Endodermal cell (in vitro differentiated cells): ENCODE results near the gene CISD2. TPM values are rescaled to one million over a fixed set of nuclear protein-coding genes. Genes with fewer than 3 reads are reported as not detected.
"Not testable (repeated sequence)": the region's sequence is repeated elsewhere in the genome, so short reads cannot be mapped to it uniquely, and the experiment has no call there.

ENCODE experiments used
- DNase-seq: peaks from one replicate; pipeline ENCODE4 v3.0.0-alpha.2; 2017
- H3K27ac ChIP-seq: 2 replicates; pipeline ENCODE4 v1.5.1; 2013; ENCODE audit warnings: mild to moderate bottlenecking, low read depth, low read length, moderate library complexity
- H3K27me3 ChIP-seq: 2 replicates; pipeline ENCODE4 v1.6.1; 2013; ENCODE audit warnings: mild to moderate bottlenecking, low read length, moderate library complexity; ENCODE audit not compliant: insufficient read depth, control insufficient read depth, poor library complexity, severe bottlenecking
- H3K36me3 ChIP-seq: 2 replicates; pipeline ENCODE4 v1.7.0; 2013; ENCODE audit warnings: mild to moderate bottlenecking, low read length, moderate library complexity; ENCODE audit not compliant: control insufficient read depth, insufficient read depth
- H3K4me1 ChIP-seq: one replicate; pipeline ENCODE4 v1.7.0; 2013; ENCODE audit warnings: low read length; ENCODE audit not compliant: control insufficient read depth, insufficient read depth
- H3K4me3 ChIP-seq: 2 replicates; pipeline ENCODE4 v1.5.1; 2013; ENCODE audit warnings: mild to moderate bottlenecking, low read length, moderate library complexity
- H3K9ac ChIP-seq: 2 replicates; pipeline ENCODE4 v1.6.1; 2013; ENCODE audit warnings: mild to moderate bottlenecking, low read length, moderate library complexity; ENCODE audit not compliant: poor library complexity, severe bottlenecking; ENCODE audit errors: extremely low read depth
- H3K9me3 ChIP-seq: 2 replicates; pipeline ENCODE4 v1.6.1; 2013; ENCODE audit warnings: mild to moderate bottlenecking, low read length, moderate library complexity; ENCODE audit not compliant: control insufficient read depth
- H3K27ac Mint-ChIP-seq: 2 replicates; pipeline ENCODE4 v1.8.0; 2020; ENCODE audit warnings: mixed read lengths
- H3K27me3 Mint-ChIP-seq: 2 replicates; pipeline ENCODE4 v1.8.0; 2021; ENCODE audit warnings: mild to moderate bottlenecking, mixed read lengths; ENCODE audit not compliant: insufficient read depth
- H3K36me3 Mint-ChIP-seq: 2 replicates; pipeline ENCODE4 v1.8.0; 2020; ENCODE audit warnings: low read depth, mixed read lengths
- H3K4me1 Mint-ChIP-seq: 2 replicates; pipeline ENCODE4 v1.8.0; 2020; ENCODE audit warnings: mixed read lengths
- H3K4me3 Mint-ChIP-seq: 2 replicates; pipeline ENCODE4 v1.8.0; 2020; ENCODE audit warnings: mild to moderate bottlenecking, moderate library complexity, mixed read lengths
- H3K9me3 Mint-ChIP-seq: 2 replicates; pipeline ENCODE4 v1.8.0; 2020; ENCODE audit warnings: mild to moderate bottlenecking, mixed read lengths
- WGBS, 2 experiments: methylation state at CpG; one replicate each; pipeline versions ENCODE4 v1.1.5 to v1.1.7; 2013; ENCODE audit warnings: missing lambda C conversion rate in 2 of 2, mixed read lengths in 1 of 2; ENCODE audit not compliant: insufficient coverage in 1 of 2, insufficient read length in 1 of 2; 5-methylcytosine and 5-hydroxymethylcytosine counted together
- total RNA-seq, 2 donors: library from RNA; stranded (reverse); fragmentation: NEBNext Ultra II Directional in 1 of 2; extraction: Animal tissue kit (Norgen Biotek cat#: 25700) in 1 of 2; gene quantifications; 2 replicates in 1 of 2; 3 replicates in 1 of 2; pipeline ENCODE4 v1.2.1, GENCODE V29; 2021
- TF ChIP-seq, protein P1 (sequence below): fragments of 200-600 bp; sonication (generic); conservative IDR thresholded peaks from 2 replicates; pipeline ENCODE4 v1.5.0; 2021; ENCODE audit warnings: antibody characterized with exemption, mild to moderate bottlenecking

CISD2 gene
- total RNA-seq, 2 donors from 2014 or later, result 36.9 to 38.5 TPM

DNA sequence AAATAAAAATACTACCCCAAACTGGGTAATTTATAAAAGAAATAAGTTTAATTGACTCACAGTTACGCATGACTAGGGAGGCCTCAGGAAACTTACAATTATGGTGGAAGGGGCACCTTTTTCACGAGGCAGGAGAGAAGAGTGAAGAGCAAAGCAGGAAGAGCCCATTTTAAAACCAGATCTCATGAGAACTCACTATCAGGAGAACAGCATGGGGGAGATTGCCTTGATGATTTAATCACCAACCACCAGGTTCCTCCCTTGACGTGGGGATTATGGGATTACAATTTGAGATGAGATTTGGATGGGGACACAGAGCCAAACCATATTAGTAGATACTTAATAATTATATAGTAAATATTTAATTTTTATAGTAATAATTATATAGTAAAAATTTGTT lies 10.1 kb downstream of the CISD2 start:
- no peaks in the 10 kb centered on the region for H3K27me3 Mint-ChIP-seq
- 93 to 100% methylated on average over 2 of the region's 3 CpGs for WGBS, 2 experiments

DNA sequence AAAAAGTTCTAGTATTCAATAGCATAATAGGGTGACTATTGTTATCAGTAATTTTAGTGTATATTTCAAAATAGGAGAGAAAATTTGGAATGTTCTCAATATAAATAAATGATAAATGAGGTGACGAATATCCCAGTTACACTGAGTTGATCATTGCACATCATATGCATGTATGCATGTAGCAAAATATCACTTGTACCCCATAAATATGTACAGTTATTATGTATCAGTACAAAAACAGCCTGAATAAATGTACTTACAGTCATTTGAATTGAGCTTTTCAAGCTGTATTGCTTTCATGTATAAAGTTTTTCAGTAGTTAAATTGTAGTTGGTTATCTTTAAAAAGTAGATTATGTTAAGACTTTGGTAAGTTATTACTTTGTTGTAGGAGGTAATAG lies 12.6 kb downstream of the CISD2 start:
- peaks cover 47% of the 10 kb centered on the region for H3K36me3 Mint-ChIP-seq
- 100% methylated on average over 1 of the region's 1 CpG; no CpG with 5 or more reads in 1 of the 2 experiments for WGBS, 2 experiments
- H3K4me3 Mint-ChIP-seq, result no peak overlapping the region
- DNase-seq, result no peak
- H3K27me3 Mint-ChIP-seq, result no peaks in the 10 kb centered on the region
- TF ChIP-seq, protein P1, sequence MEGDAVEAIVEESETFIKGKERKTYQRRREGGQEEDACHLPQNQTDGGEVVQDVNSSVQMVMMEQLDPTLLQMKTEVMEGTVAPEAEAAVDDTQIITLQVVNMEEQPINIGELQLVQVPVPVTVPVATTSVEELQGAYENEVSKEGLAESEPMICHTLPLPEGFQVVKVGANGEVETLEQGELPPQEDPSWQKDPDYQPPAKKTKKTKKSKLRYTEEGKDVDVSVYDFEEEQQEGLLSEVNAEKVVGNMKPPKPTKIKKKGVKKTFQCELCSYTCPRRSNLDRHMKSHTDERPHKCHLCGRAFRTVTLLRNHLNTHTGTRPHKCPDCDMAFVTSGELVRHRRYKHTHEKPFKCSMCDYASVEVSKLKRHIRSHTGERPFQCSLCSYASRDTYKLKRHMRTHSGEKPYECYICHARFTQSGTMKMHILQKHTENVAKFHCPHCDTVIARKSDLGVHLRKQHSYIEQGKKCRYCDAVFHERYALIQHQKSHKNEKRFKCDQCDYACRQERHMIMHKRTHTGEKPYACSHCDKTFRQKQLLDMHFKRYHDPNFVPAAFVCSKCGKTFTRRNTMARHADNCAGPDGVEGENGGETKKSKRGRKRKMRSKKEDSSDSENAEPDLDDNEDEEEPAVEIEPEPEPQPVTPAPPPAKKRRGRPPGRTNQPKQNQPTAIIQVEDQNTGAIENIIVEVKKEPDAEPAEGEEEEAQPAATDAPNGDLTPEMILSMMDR, result no peak
- Histone ChIP-seq H3K9ac (no peak overlapping the region), H3K4me3 (no peak overlapping the region), H3K9me3 (peaks cover 28% of the 10 kb centered on the region), H3K36me3 (peaks cover 24% of the 10 kb centered on the region), H3K27me3 (no peaks in the 10 kb centered on the region), H3K27ac (no peak overlapping the region), H3K4me1 (no peaks in the 10 kb centered on the region)
- no peaks in the 10 kb centered on the region for H3K4me1 Mint-ChIP-seq
- H3K9me3 Mint-ChIP-seq, result peaks cover 29% of the 10 kb centered on the region
- H3K27ac Mint-ChIP-seq, result no peak overlapping the region

More for the DNA sequence above, 10.1 kb downstream of the CISD2 start:
- Histone ChIP-seq H3K27me3 (no peaks in the 10 kb centered on the region), H3K36me3 (peaks cover 38% of the 10 kb centered on the region), H3K27ac (no peak overlapping the region), H3K9me3 (peaks cover 51% of the 10 kb centered on the region), H3K4me3 (no peak overlapping the region), H3K9ac (no peak overlapping the region), H3K4me1 (no peaks in the 10 kb centered on the region)
- no peaks in the 10 kb centered on the region for H3K4me1 Mint-ChIP-seq
- H3K9me3 Mint-ChIP-seq, result peaks cover 43% of the 10 kb centered on the region
- H3K4me3 Mint-ChIP-seq, result no peak overlapping the region
- H3K27ac Mint-ChIP-seq, result no peak overlapping the region
- H3K36me3 Mint-ChIP-seq, result peaks cover 60% of the 10 kb centered on the region
- DNase-seq, result no peak
- TF ChIP-seq, protein P1, result no peak

DNA sequence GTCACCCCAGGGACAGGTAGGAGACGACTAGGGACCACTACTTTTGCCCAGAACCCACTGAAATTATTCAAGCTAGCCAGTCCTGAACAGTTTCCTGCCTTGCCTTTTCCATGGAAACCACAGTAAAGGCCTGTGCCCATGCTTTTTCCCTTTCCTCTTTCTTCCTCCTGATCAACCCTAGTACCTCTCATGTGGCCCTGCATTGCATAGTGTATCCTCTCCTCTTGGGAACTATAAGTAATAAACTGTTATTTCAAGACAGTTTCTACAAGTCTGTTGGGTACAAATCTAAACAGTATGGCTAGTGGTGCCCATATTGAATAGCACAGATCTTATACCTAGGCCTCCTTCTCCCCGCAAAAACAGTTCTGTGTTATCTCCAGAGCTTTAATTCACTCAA lies 14.5 kb downstream of the CISD2 start:
- no peak overlapping the region for H3K9ac ChIP-seq
- H3K27ac ChIP-seq, result no peak overlapping the region
- H3K4me1 Mint-ChIP-seq, result no peaks in the 10 kb centered on the region
- peaks cover 32% of the 10 kb centered on the region for H3K36me3 Mint-ChIP-seq
- 89 to 95% methylated on average over 1 to 2 of the region's 2 CpGs for WGBS, 2 experiments
- no peaks in the 10 kb centered on the region for H3K27me3 ChIP-seq
- no peak overlapping the region for H3K4me3 Mint-ChIP-seq
- H3K36me3 ChIP-seq, result peaks cover 10% of the 10 kb centered on the region
- peaks cover 10% of the 10 kb centered on the region for H3K9me3 ChIP-seq
- H3K4me3 ChIP-seq, result no peak overlapping the region
- H3K27ac Mint-ChIP-seq, result no peak overlapping the region
- TF ChIP-seq, protein P1, result no peak
- H3K27me3 Mint-ChIP-seq, result no peaks in the 10 kb centered on the region
- no peak for DNase-seq
- peaks cover 10% of the 10 kb centered on the region for H3K9me3 Mint-ChIP-seq
- no peaks in the 10 kb centered on the region for H3K4me1 ChIP-seq

DNA sequence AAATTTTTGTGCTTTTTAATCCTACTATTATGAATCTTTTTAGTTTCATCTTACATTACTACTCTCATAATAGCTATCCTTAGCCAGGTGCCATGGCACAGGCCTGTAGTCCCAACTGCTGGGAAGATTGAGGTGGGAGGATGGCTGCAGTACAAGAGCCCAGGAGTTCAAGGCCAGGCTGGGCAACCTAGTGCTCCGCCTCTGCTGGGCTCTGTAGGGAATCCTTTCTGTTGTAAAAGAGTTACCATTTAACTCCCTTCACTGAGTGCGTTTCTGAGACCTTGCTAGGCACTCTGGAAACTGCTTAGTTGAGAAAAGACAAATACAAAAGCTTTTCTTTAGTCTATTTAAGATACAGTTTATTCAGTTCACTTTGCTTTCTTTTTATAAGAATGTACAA lies 19.8 kb downstream of the CISD2 start:
- H3K9me3 Mint-ChIP-seq, H3K27ac ChIP-seq, H3K36me3 ChIP-seq, H3K9me3 ChIP-seq, H3K4me1 Mint-ChIP-seq, H3K4me3 Mint-ChIP-seq, DNase-seq, H3K27me3 Mint-ChIP-seq, H3K27me3 ChIP-seq, H3K9ac ChIP-seq, H3K4me1 ChIP-seq, H3K27ac Mint-ChIP-seq, H3K4me3 ChIP-seq: not testable (repeated sequence)
- peaks cover 18% of the 10 kb centered on the region for H3K36me3 Mint-ChIP-seq
- 83 to 86% methylated on average over 1 to 2 of the region's 2 CpGs for WGBS, 2 experiments

DNA sequence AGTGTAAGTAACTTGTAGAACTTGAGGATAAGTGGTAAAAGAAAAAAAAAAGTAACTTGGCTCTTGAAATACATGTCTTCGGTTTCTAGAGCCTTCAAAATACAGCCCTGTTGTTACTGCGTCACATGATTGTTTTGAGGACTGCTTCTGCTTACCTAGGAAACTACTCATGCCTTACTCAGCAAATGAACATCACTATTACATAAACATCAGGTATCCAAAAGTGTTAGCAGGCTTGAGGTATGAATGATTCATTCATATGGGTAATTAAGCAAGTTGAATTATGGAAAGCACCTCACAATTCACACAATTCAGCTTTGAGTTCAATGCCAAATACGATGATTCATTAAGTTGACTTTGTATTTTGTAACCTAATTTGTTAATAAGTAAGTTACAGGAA lies 21.1 kb downstream of the CISD2 start:
- WGBS, 2 experiments, result 94% methylated on average over 2 of the region's 3 CpGs; no CpG with 5 or more reads in 1 of the 2 experiments
- not testable (repeated sequence) for H3K9me3 Mint-ChIP-seq, H3K36me3 ChIP-seq, DNase-seq, H3K4me1 ChIP-seq, H3K4me1 Mint-ChIP-seq, H3K27me3 ChIP-seq, H3K27ac Mint-ChIP-seq, H3K27ac ChIP-seq, H3K9ac ChIP-seq, H3K4me3 Mint-ChIP-seq, H3K9me3 ChIP-seq, H3K27me3 Mint-ChIP-seq, H3K4me3 ChIP-seq
- H3K36me3 Mint-ChIP-seq, result peaks cover 16% of the 10 kb centered on the region
